ENCODE data around the gene SNRNP48. TPM values are rescaled to one million over a fixed set of nuclear protein-coding genes. Genes with fewer than 3 reads are reported as not detected.

Gene SNRNP48
- polyA plus RNA-seq, 1 donor from 2014 or later, result 17.5 TPM

GRCh38 chr6:7546383-7546782 lies 43.6 kb upstream of the SNRNP48 start:
- Histone ChIP-seq H2AFZ (ENCODE audit: low read depth, low read length) (no peak overlapping the region), H3K9ac (ENCODE audit: low read length) (no peak overlapping the region), H3K4me3 (ENCODE audit: low read length) (no peak overlapping the region), H3F3A (ENCODE audit: insufficient read depth, low read length, poor library complexity, severe bottlenecking) (no peaks in the 10 kb centered on the region), H3K36me3 (ENCODE audit: insufficient read depth, low read length) (no peaks in the 10 kb centered on the region), H3K27me3 (ENCODE audit: insufficient read depth, low read depth, low read length) (peaks cover 36% of the 10 kb centered on the region), H3K9me3 (ENCODE audit: low read length) (no peaks in the 10 kb centered on the region), H4K20me1 (ENCODE audit: insufficient read depth) (no peaks in the 10 kb centered on the region), H3K27ac (ENCODE audit: low read length) (no peak overlapping the region), H3K9me2 (ENCODE audit: insufficient read depth, low read length) (no peaks in the 10 kb centered on the region), H3K79me2 (replicated peaks; ENCODE audit: insufficient read depth, low read length) (no peaks in the 10 kb centered on the region), H3K4me2 (ENCODE audit: low read length) (no peak overlapping the region)
- TF ChIP-seq EP300 (conservative IDR thresholded peaks at IDR 0.05; ENCODE audit: poor library complexity, severe bottlenecking) (no peak), REST (IDR thresholded peaks at IDR 0.05; ENCODE audit: borderline replicate concordance) (no peak), POLR2AphosphoS5 (IDR thresholded peaks at IDR 0.05) (no peak), MXI1 (conservative IDR thresholded peaks at IDR 0.05; ENCODE audit: poor library complexity, severe bottlenecking) (no peak), TAF1 (IDR thresholded peaks at IDR 0.05; ENCODE audit: low read depth) (no peak), EZH2 (IDR thresholded peaks at IDR 0.05; ENCODE audit: borderline replicate concordance, insufficient read depth, low read length, poor library complexity, severe bottlenecking) (no peak), RAD21 (conservative IDR thresholded peaks at IDR 0.05) (no peak), SMC3 (conservative IDR thresholded peaks at IDR 0.05; ENCODE audit: poor library complexity) (no peak)

GRCh38 chr6:7546896-7547295 lies 43.1 kb upstream of the SNRNP48 start:
- Histone ChIP-seq H3K4me3 (ENCODE audit: low read length) (no peak overlapping the region), H3K79me2 (replicated peaks; ENCODE audit: insufficient read depth, low read length) (no peaks in the 10 kb centered on the region), H3K36me3 (ENCODE audit: insufficient read depth, low read length) (no peaks in the 10 kb centered on the region), H3K9me3 (ENCODE audit: low read length) (no peaks in the 10 kb centered on the region), H3K9ac (ENCODE audit: low read length) (no peak overlapping the region), H3F3A (ENCODE audit: insufficient read depth, low read length, poor library complexity, severe bottlenecking) (no peaks in the 10 kb centered on the region), H2AFZ (ENCODE audit: low read depth, low read length) (no peak overlapping the region), H4K20me1 (ENCODE audit: insufficient read depth) (no peaks in the 10 kb centered on the region), H3K27me3 (ENCODE audit: insufficient read depth, low read depth, low read length) (peaks cover 31% of the 10 kb centered on the region), H3K9me2 (ENCODE audit: insufficient read depth, low read length) (no peaks in the 10 kb centered on the region), H3K27ac (ENCODE audit: low read length) (no peak overlapping the region), H3K4me2 (ENCODE audit: low read length) (no peak overlapping the region)
- TF ChIP-seq EZH2 (IDR thresholded peaks at IDR 0.05; ENCODE audit: borderline replicate concordance, insufficient read depth, low read length, poor library complexity, severe bottlenecking) (no peak), POLR2AphosphoS5 (IDR thresholded peaks at IDR 0.05) (no peak), MXI1 (conservative IDR thresholded peaks at IDR 0.05; ENCODE audit: poor library complexity, severe bottlenecking) (no peak), RAD21 (conservative IDR thresholded peaks at IDR 0.05) (no peak), CTCF (IDR thresholded peaks at IDR 0.05; ENCODE audit: poor library complexity, severe bottlenecking) (no peak), REST (IDR thresholded peaks at IDR 0.05; ENCODE audit: borderline replicate concordance) (no peak), EP300 (conservative IDR thresholded peaks at IDR 0.05; ENCODE audit: poor library complexity, severe bottlenecking) (no peak), SMC3 (conservative IDR thresholded peaks at IDR 0.05; ENCODE audit: poor library complexity) (no peak), TAF1 (IDR thresholded peaks at IDR 0.05; ENCODE audit: low read depth) (no peak)

All from neural cell (in vitro differentiated cells).